ENCODE results near the gene LCE3C. TPM values are rescaled to one million over a fixed set of nuclear protein-coding genes. Genes with fewer than 3 reads are reported as not detected.

The LCE3C gene
- polyA plus RNA-seq, 6 donors from 2014 or later: not detected

- ATAC-seq (ENCODE audit: low read depth in 2 of 2) (no peak), DNase-seq (no peak)
- Mint-ChIP-seq H3K4me3 (no peak overlapping the region), H3K9me3 (peaks cover 4 to 29% (median 14%) of the 10 kb centered on the region in 7 donors), H3K27ac (no peak overlapping the region), H3K36me3 (peaks cover 0 to 9% of the 10 kb centered on the region in 2 donors), H3K27me3 (peaks cover 30 to 39% (median 37%) of the 10 kb centered on the region in 3 donors), H3K4me1 (no peaks in the 10 kb centered on the region)
Measured at GRCh38 chr1:152623203-152623844, 23.3 kb downstream of the LCE3C start.

- no peaks in the 10 kb centered on the region for H3K36me3 Mint-ChIP-seq
- H3K27me3 Mint-ChIP-seq: peaks cover 34 to 58% (median 53%) of the 10 kb centered on the region in 3 donors
- no peak overlapping the region for H3K27ac Mint-ChIP-seq
Measured at GRCh38 chr1:152626744-152627143, 26.7 kb downstream of the LCE3C start.

DNA sequence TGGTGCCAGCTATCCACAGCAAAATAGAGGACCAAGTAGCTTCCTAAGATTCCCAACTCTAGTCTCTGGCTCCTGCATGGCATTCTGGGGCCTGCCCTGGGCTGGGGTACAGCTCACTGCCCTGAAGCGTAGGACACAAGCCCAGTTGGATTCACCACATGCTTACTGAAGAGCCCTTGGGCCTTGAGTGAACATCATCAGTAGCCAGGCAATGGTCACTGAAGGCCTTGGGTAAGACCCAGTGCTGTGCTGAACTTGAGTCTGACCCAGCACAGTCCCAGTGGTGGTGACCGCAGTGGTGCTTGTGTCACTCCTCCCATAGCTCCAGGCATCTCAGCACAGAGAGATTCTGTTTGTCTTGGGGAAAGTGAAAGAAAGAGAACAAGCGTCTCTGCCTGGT is 30.6 kb downstream of the LCE3C start:
- H3K27ac Mint-ChIP-seq: no peak overlapping the region
- DNase-seq (no peak), ATAC-seq (ENCODE audit: low read depth in 2 of 2) (no peak)
- peaks cover 16 to 33% (median 29%) of the 10 kb centered on the region in 3 donors for H3K27me3 Mint-ChIP-seq
- H3K4me3 Mint-ChIP-seq: no peak overlapping the region
- H3K36me3 Mint-ChIP-seq: no peaks in the 10 kb centered on the region
- H3K9me3 Mint-ChIP-seq: peaks cover 2 to 17% (median 8%) of the 10 kb centered on the region in 7 donors
- H3K4me1 Mint-ChIP-seq: no peaks in the 10 kb centered on the region

More at GRCh38 chr1:152626744-152627143, 26.7 kb downstream of the LCE3C start:
- Mint-ChIP-seq H3K4me1 (no peaks in the 10 kb centered on the region), H3K4me3 (no peak overlapping the region), H3K9me3 (peaks cover 0 to 5% (median 3%) of the 10 kb centered on the region in 7 donors)
- DNase-seq (no peak), ATAC-seq (ENCODE audit: low read depth in 2 of 2) (no peak)

DNA sequence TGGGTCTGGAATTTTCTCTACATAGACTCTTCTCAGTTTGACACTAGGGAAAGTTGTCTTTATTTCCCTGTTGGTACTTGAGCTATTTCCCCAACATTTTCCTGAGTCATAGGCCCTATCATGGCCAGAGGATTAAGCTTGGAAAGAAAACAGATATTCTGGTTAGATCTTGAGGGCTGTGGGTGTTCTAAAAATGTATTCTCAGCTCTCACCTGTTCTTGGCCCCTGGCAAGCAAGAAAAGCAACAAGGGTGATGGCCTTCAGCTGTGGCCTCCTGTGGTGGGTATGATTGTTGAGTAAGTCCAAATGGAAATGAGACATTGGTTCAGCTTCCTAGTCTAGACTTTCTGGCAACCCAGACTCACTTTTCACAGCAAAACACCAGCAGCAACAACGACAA is 40.3 kb downstream of the LCE3C start:
- Mint-ChIP-seq H3K27ac (no peak overlapping the region), H3K4me3 (no peak overlapping the region), H3K4me1 (no peaks in the 10 kb centered on the region), H3K27me3 (peaks cover 9 to 19% (median 18%) of the 10 kb centered on the region in 3 donors), H3K9me3 (peaks cover 0 to 11% (median 8%) of the 10 kb centered on the region in 7 donors), H3K36me3 (no peaks in the 10 kb centered on the region)
- no peak for ATAC-seq (ENCODE audit: low read depth in 2 of 2)
- DNase-seq: no peak

GRCh38 chr1:152643945-152644344 is 43.9 kb downstream of the LCE3C start:
- Mint-ChIP-seq H3K36me3 (no peaks in the 10 kb centered on the region), H3K27ac (peak overlapping the region in 1 of 6 donors; percentile 82), H3K27me3 (peaks cover 9 to 41% (median 27%) of the 10 kb centered on the region in 3 donors), H3K4me3 (no peak overlapping the region), H3K4me1 (no peaks in the 10 kb centered on the region), H3K9me3 (peaks cover 0 to 8% (median 4%) of the 10 kb centered on the region in 7 donors)
- DNase-seq: no peak
- no peak for ATAC-seq (ENCODE audit: low read depth in 2 of 2)

GRCh38 chr1:152645146-152645545 is 45.1 kb downstream of the LCE3C start:
- DNase-seq: no peak
- Mint-ChIP-seq H3K4me1 (no peaks in the 10 kb centered on the region), H3K36me3 (no peaks in the 10 kb centered on the region), H3K27me3 (peaks cover 20 to 41% (median 27%) of the 10 kb centered on the region in 3 donors), H3K27ac (no peak overlapping the region), H3K9me3 (no peaks in the 10 kb centered on the region), H3K4me3 (no peak overlapping the region)
- no peak for ATAC-seq (ENCODE audit: low read depth in 2 of 2)

DNA sequence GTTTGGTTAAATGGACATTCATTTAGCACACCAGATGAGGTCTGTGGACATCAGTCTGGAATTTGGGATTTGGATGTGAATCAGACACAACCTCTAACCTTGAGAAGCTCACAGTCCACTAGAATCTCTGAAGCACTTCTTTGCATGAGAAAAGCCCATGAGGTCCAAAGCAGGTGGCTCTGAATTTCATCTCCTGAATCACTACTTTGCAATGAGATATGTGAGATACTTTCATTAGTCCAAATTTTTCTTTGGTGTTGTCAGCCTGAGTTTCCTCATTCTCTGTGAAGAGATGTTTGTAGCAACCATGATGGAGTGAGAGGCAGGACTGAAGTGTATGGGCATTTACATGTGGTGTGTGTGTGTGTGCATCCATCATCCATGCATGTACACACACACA is 46.6 kb downstream of the LCE3C start:
- H3K36me3 Mint-ChIP-seq: no peaks in the 10 kb centered on the region
- no peaks in the 10 kb centered on the region for H3K4me1 Mint-ChIP-seq
- DNase-seq: no peak
- H3K4me3 Mint-ChIP-seq: no peak overlapping the region
- H3K27me3 Mint-ChIP-seq: peaks cover 25 to 41% (median 30%) of the 10 kb centered on the region in 3 donors
- no peaks in the 10 kb centered on the region for H3K9me3 Mint-ChIP-seq
- ATAC-seq (ENCODE audit: low read depth in 2 of 2): no peak
- H3K27ac Mint-ChIP-seq: no peak overlapping the region

Other genes with a start within 250 kb of the LCE3C start
- gene FLG2, start 240.2 kb upstream of the LCE3C start, polyA plus RNA-seq (ENCODE audit: low read depth in 6 of 6): under 1 TPM in 1 of 6 donors, not detected in 5; 0.18 TPM
- gene CRNN, start 186.0 kb upstream of the LCE3C start, polyA plus RNA-seq (ENCODE audit: low read depth in 6 of 6): not detected
- not detected for gene LCE5A, start 89.4 kb upstream of the LCE3C start, polyA plus RNA-seq (ENCODE audit: low read depth in 6 of 6)
- not detected for gene CRCT1, start 85.8 kb upstream of the LCE3C start, polyA plus RNA-seq (ENCODE audit: low read depth in 6 of 6)
- gene LCE3E, start 33.5 kb upstream of the LCE3C start, polyA plus RNA-seq (ENCODE audit: low read depth in 6 of 6): not detected
- not detected for gene LCE3D, start 19.7 kb upstream of the LCE3C start, polyA plus RNA-seq (ENCODE audit: low read depth in 6 of 6)
- gene LCE3B, start 13.6 kb downstream of the LCE3C start, polyA plus RNA-seq (ENCODE audit: low read depth in 6 of 6): not detected
- gene LCE3A, start 22.9 kb downstream of the LCE3C start, polyA plus RNA-seq (ENCODE audit: low read depth in 6 of 6): not detected
- gene LCE2D, start 63.1 kb downstream of the LCE3C start, polyA plus RNA-seq (ENCODE audit: low read depth in 6 of 6): not detected
- gene LCE2C, start 75.0 kb downstream of the LCE3C start, polyA plus RNA-seq (ENCODE audit: low read depth in 6 of 6): not detected
- gene LCE2B, start 85.9 kb downstream of the LCE3C start, polyA plus RNA-seq (ENCODE audit: low read depth in 6 of 6): not detected
- not detected for gene LCE2A, start 98.1 kb downstream of the LCE3C start, polyA plus RNA-seq (ENCODE audit: low read depth in 6 of 6)
- not detected for gene LCE4A, start 107.9 kb downstream of the LCE3C start, polyA plus RNA-seq (ENCODE audit: low read depth in 6 of 6)
- gene KPRP, start 157.8 kb downstream of the LCE3C start, polyA plus RNA-seq (ENCODE audit: low read depth in 6 of 6): not detected
- gene LCE1F, start 174.9 kb downstream of the LCE3C start, polyA plus RNA-seq (ENCODE audit: low read depth in 6 of 6): not detected
- gene LCE1E, start 186.0 kb downstream of the LCE3C start, polyA plus RNA-seq (ENCODE audit: low read depth in 6 of 6): not detected
- not detected for gene LCE1D, start 196.5 kb downstream of the LCE3C start, polyA plus RNA-seq (ENCODE audit: low read depth in 6 of 6)
- not detected for gene LCE1C, start 206.4 kb downstream of the LCE3C start, polyA plus RNA-seq (ENCODE audit: low read depth in 6 of 6)
- gene LCE1B, start 211.7 kb downstream of the LCE3C start, polyA plus RNA-seq (ENCODE audit: low read depth in 6 of 6): not detected
- not detected for gene LCE1A, start 227.2 kb downstream of the LCE3C start, polyA plus RNA-seq (ENCODE audit: low read depth in 6 of 6)
- gene LCE6A, start 242.6 kb downstream of the LCE3C start, polyA plus RNA-seq (ENCODE audit: low read depth in 6 of 6): not detected

All from naive B cell (primary cell).